Keratinocyte (primary cell): ENCODE measurements around the gene LPAR3.

ENCODE experiments used
- CTCF ChIP-seq, 3 experiments: IDR thresholded peaks in 1 of 3; conservative IDR thresholded peaks in 1 of 3; optimal IDR thresholded peaks in 1 of 3; 2 replicates in 2 of 3; 3 replicates in 1 of 3; pipeline versions ENCODE3 to v1.5.1; 2011; ENCODE audit warnings: low read length in 3 of 3, mild to moderate bottlenecking in 3 of 3, moderate library complexity in 2 of 3, control low read depth in 1 of 3, inconsistent platforms in 1 of 3; ENCODE audit not compliant: insufficient read depth in 2 of 3; ENCODE audit errors: extremely low read depth in 1 of 3
- EZH2 ChIP-seq: IDR thresholded peaks from one replicate; pipeline ENCODE4 v1.6.1; 2012; ENCODE audit warnings: inconsistent platforms, mild to moderate bottlenecking, low read length, moderate library complexity

- TF ChIP-seq CTCF (optimal IDR thresholded peaks at IDR 0.05 in 1 of 3, IDR thresholded peaks at IDR 0.05 in 1 of 3, conservative IDR thresholded peaks at IDR 0.05 in 1 of 3; ENCODE audit: extremely low read depth in 1 of 3, insufficient read depth in 2 of 3, low read length in 3 of 3): no peak
- TF ChIP-seq EZH2: no peak
Observed at GRCh38 chr1:84797603-84798002, 95.4 kb downstream of the LPAR3 start.
